NCI-H1694 treated with DMSO at 0.1 percent for 48 hours (cell line): ENCODE data around the gene ARHGEF3.

Experiments used
- DNase-seq: peaks from one replicate; lab custom pipeline; 2025; lab: John Stamatoyannopoulos, UW

ARHGEF3 gene

DNA sequence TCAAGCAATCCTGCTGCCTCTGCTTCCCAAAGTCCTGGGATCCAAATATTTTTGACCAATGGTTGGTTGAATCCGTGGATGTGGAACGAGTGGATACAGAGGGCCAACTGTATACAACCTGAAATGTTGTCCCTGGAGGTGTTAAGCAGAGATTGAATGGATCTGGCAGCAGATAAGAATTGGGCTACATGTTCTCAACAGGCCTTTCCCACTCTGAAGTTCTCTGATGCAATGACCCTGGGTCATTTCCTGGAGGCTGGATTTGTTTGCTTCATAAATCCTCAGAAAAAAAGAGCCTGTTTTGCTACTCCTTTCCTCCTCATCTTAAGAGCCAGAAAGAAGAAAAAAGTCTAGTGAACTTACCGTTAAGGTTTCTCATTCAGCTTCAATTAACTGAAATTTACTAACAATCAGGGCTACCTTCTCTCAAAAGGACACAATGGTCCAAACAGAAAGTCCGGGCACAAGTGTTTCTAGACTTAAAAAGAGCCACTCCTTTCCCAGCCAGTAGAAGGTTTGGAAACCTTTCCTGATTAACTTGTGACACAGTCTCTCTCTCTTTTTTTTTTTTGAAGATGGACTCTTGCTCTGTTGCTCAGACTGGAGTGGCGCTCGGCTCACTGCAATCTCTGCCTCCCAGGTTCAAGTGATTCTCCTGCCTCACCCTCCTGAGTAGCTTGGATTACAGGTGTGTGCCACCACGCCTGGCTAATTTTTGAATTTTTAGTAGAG, 6.5 kb downstream of the ARHGEF3 start:
- DNase-seq: no peak

DNA sequence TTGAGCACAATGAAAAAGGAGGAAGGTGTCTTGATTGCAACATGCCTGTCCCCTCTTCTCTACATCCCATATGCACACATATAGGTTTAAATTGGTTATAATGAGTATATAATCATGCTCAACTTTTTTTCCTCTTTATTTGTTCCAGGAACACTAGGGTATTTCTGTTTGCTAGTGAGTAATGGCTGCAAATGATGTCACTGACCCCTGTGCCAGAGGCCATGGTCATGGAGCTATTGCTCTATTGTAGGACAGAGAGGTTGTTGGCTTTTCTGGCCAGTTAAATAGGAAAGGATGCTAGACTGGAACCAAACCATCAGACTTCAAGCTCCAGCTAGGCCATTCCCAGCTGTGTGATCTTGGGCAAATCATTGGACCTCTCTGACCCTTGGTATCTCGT, 9.6 kb downstream of the ARHGEF3 start:
- DNase-seq: no peak

DNA sequence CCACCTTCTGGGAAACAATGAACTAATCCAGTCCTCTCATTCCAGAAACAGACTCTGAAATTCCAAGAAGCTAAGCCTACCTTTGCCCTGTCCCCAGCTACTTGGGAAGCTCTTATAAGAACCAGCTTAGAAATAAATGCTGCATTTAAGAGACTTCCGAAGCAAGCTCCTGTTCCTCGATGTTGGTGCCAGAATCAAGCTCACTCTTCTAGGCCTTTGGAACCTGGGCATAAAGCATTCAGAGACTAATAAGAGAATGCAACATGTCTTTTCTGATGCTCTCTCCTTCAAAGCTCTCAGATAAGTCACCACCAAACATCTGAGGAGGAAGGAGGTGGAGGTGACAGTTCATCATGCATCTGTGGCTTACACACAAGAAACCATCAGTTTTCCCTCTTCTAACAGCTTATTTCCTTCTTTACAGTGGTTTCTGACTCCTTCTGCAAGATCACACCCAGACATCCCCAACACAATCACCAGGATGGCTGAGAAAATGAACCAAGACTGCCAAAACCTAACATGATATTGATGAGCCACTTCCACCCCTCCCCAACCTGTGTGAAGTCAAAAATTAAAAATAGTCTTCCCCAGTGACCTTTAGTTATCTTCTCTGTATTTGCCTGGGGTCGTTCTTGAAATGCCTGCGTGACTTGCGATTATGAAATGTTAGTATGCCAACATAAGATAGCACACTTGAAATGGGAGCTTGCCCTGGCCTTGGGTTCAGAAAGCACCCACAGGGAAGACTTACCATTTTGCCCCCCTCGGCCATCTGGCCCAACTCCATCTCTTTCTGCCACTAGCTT, 11.5 kb downstream of the ARHGEF3 start:
- DNase-seq: no peak

DNA sequence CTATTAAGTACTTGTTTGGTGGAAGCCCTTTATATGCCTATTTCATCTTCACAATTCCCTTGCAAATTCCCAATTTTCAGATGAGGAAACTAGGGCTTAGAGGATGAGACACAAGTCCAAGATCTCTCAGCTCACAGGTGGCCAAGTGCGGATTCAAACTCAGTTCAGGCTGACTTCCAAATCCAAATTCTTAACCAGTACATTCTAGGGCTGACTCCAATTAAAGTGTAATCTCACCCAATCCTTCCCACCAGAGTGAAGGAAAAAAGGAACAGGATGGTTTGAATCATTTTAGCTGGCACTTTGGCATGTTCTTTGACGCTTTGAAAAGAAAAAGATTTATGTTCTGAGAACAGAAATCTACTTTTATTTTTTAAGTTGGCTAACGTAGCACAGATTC, 12.7 kb downstream of the ARHGEF3 start:
- no peak for DNase-seq

DNA sequence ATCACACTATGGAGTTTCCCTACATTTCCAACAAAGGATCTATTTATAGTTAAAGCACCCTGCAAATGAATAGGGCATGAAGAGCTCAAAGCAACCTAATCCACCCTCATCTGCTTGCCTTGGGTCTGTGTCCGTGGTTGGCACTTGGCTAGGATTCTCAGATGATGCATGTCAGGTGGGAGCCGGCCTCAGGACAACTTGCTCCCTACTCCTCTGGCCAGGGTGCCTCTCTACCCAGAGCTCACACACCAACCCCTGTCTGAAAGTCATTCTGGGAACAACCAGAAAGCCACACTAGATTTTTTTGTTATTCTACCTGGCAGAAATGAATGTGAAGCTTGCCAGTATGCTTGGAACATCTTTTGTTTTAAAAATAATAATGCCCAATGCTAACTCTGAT, 13.2 kb downstream of the ARHGEF3 start:
- DNase-seq: no peak

DNA sequence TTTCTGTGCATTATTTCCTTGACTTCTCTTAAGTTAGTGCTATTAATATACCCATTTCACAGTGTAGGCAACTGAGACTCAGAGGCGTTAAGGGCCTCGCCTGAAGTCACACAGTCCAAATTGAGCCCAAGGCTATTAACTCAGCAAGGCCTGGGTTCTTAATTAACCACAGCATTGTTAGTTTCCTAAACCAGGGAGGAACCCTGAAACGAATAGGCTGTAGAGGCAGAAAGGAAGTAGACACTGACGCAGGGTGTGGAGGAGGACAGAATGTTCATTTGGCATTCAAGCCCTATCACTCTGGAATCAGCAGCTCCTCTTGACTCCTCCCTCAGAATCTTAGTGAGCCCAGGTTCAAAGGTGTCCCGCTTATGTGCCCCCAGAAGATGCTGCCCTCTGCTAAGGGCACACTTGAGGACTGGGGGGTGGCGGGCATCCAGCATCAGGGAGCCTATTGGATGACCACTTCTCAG, 13.9 kb downstream of the ARHGEF3 start:
- DNase-seq: no peak

DNA sequence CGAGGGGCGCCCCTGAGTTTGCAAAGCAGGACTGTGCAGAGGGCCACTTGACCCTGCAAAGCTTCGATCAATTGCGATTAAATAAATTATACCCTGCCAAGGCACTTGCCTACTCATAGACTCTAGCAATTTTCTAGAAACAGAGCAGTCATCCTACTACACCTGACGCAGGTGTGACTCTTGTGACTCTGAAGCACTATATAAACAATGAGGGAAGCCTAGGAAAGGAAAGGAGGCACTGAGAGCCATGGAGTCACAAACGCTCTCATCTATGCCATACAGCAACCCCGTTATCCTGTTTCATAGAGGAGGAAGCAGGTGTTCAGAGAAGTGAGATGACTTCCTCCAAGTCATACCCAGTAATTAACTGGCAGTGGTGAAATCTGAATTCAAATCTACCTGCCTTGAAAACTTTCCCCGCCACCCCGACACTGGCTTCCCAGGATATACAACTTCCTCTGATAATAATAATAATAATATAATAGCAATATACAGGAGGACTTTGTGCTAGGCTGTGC, 14.4 kb downstream of the ARHGEF3 start:
- DNase-seq: no peak

DNA sequence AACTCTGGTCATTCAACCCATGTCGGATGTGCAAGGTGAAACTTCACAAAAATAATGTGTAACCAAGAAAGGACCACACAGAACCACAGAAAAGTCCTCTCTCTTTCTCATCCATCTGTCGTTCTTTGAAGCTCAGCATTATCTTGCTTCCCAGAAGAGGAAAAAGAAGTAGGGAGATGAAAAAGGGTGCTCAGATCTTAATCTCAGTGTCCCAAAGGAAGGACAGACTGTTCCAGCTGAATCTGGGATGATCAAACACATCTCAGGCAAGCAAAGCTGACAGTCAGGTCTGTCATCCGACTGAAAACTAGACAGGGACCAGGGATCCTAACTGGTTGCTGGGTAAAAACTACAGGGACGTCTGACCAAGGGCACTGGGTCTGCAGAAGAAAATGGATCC, 16.2 kb downstream of the ARHGEF3 start:
- DNase-seq: no peak

DNA sequence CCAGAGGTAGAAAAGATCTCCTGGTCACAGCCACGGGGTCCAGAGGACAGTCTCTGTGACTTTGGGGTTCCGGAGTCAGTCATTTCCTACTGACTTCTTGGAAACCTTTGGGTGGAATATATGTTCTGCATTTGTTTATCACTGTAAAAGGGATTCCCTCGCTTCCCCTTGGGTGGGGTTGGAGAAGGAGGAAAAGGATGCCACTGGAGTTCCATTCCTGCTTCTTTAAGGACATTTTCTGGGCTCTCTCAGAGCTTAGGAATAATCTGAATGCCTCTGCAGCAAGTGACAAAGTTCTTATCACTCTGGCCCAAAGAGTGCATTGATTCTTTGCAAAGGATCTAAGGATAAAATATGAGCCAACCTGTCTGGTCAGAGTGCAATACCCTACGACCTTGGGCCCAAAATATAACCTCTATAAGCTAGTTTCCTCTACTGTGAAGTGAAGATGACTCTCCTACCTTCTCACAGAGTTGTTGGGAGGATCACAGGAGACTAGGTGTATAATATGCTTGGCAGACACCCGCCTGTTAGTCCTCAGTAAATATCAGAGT, 17.2 kb downstream of the ARHGEF3 start:
- DNase-seq: no peak

DNA sequence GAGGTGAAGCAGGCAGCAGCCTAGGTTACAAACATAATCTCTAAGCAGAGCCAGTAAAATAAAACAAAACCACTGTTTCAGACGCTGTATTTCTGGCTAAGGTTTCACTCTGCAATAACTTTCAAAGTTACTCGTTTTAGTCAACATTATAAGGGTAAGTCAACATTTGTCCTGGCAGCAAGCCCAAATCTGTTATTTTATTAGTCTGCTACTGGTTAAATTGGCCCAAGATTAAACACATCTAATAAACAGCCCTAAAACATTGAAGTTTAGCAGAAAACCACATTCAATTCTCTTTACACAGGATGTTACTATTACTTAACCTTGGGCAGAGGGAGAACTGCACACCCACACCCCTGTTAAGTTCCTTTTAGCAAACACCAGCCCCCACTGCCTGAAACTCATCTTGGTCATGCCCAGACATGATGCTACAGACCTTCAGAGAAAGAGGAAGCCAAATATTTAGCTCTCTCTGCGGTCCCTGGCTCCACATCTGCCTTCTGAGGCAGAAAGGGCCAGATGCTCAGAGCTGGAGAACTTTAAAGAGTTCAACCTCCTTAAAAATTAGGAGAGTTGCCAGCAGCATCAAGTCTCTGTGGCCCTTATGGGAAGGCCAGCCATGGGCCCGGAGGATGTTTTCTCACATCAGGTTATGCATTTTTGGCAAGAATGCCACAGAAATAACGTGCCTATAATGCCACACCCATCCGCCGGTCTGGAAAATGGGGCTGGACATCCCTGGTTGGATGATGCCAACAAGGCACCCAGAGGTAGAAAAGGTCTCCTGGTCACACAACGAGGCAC, 17.9 kb downstream of the ARHGEF3 start:
- DNase-seq: peak; percentile 25

DNA sequence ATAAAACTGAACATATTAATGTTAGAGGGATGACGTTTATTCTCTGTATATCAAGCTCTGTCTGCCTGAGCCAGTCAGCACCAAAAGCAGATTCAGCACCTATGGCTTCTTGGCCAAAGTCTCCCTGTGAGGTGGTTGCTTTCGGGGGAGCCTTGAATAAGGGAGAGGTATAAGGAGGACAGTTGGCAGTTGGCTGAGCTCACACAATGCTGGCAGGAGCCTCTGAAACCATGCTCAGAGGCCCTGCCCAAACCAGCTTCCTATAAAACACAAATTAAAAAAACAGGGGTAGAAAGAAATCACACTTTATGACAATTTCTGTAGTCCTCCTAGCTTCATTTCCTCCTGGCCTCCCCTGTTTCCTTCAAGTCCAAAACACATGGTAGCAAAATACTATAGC, 18.8 kb downstream of the ARHGEF3 start:
- no peak for DNase-seq

DNA sequence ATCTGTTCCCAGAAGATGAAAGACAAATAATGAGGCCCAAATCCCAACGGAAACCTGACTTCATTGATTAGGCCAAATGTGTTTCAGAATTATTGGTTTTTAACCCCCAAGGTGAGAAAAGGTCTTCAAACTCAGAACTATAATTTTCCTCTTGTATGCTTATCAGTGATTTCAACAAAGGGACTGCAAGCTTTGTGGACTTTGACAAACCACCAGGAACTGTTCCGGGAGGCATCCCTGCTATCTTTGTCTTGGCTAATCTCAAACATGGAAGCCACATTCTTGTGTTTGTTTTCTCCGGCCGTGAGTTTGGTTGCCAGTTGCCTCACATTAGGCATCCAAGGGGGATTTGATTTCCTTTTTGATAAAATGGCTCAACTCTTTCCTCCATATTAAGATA, 19.5 kb downstream of the ARHGEF3 start:
- DNase-seq: no peak

DNA sequence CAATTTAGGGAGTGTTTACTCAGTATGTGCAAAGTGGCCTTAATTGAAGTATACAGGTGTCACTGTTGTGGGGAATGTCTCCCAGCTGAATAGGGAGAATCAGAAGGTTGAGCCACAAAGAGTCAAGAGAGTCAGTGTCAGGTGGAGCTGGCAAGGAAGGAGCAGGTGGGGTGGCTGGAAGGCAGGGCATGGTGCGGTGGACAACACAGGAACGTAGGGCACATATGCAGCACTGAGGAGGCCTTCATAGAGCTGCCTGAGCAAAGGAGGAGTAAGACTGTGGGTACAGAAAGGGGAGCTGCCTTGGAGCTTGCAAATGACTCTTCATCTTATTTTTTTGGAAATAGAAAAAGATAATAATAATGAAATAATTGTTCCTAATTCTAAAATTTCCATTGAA, 20.0 kb downstream of the ARHGEF3 start:
- DNase-seq: no peak

DNA sequence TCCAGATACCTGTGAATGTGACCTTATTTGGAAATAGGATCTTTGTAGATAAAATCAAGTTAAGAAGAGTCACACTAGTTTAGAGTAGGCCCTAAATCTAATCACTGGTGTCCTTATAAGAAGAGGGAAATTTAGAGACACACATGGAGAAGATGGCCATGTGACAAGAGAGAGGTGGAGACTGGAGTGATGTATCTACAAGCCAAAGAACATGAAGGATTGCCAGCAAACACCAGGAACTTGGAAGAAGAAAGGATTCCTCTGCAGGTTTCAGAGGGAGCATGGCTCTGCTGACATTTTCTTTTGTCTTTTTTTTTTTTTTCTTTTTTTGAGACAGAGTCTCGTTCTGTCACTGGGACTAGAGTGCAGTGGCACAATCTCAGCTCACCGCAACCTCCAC, 20.8 kb downstream of the ARHGEF3 start:
- DNase-seq: no peak

DNA sequence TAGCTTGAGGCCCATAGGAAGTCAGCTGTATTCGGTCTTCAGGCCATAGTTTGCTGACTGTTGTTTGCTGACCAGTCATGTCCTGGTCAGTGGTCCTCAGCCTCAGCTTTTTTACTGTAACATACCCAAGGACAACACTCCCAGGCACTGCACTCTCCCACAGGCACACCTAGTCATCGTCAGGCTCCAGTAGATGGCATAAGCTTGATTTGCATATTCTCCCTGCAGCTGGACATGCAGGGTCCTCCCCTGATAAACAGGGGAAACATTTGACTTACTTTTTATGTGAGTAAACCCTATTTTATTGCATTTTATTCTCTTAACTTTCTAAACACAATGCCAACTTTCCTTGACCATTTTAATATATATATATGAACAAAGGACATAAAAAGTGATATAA, 22.9 kb downstream of the ARHGEF3 start:
- no peak for DNase-seq

DNA sequence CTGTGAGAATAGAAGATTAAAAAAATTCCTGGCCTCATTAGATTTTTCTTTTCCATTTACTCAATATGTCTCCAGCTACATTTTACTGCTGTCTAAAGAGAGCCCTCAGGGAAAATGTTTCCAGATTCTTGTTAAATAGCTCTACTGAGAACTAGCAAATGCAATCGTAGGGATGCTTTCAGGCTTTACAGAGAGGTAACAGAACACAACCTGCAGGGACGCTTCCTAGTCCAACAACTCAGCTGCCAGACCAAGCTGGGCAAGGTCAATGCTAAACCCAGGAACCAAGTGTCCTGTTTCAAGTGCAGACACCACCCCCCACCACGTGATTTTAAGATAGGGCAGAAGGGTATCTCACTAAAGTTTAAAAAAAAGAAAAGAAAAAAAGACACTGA, 25.2 kb downstream of the ARHGEF3 start:
- no peak for DNase-seq

DNA sequence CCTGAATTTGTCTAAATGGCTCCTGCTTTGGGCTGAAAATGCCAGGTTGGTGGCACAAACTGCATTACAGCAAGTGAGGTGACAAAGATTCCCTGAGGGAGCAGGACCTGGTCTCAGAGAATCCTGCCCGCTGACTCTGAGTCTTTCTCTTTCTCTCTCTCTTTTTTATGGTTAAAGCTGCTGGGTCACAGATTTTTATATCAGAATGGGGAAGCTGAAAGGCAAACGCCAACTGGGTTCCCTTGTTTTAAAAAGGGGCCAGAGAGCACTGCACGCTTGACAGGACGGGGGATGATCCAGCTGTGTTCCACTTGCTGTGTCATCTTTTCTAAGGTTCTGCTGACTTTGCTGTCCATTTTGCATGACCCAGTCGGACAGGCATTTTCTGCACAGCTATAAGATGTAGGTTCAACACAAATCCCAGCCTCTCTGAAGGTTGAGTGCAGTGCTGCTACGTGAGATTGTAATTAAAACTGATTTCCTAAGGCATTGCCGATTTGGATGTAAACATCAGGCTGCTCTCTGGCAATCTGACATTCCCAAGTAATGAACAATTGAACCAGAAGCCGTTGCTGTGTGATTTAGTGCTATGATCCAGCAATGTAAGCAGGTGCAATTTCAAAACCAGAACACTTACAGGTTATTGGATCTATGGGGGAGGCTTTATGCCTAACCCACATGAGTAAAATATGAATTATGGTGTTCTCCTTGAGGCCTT, 25.8 kb downstream of the ARHGEF3 start:
- DNase-seq: no peak

DNA sequence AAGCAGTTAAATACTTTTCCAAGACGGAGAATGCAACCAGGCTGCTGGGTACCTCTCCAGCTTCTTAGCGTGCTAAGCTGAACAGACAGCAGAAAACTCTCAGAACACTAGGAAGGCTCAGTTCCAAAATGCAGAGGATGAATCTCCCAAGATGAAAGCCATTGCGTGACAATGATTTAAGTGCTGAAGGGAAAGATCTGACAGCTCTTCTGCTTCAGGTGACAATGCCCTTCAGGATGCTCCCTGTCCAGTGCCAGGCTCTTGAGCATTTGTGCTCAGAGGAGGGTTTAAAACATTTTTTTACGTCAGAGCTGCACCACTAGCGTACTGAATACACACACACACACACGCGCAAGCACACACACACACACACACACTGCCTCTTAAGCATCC, 26.3 kb downstream of the ARHGEF3 start:
- DNase-seq: no peak

DNA sequence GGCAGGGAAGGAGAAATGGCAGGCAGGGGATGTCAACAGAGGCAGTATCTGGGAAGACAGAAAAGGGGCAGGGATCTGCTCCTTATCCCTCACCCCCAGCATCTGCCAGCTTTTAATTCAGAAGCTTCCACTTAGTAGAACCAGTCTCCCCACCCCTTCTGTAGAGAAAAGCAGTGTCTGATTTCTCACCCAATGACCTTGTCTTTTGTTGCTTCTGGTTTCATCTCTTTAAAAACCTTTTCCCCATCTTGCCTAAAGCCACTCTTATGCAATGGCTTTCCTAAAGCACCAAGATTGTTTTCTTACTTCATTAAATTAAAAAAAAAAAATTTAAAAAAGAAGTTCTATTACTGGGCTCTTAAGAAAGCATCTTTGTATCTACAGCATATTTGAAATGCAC, 27.8 kb downstream of the ARHGEF3 start:
- DNase-seq: no peak

DNA sequence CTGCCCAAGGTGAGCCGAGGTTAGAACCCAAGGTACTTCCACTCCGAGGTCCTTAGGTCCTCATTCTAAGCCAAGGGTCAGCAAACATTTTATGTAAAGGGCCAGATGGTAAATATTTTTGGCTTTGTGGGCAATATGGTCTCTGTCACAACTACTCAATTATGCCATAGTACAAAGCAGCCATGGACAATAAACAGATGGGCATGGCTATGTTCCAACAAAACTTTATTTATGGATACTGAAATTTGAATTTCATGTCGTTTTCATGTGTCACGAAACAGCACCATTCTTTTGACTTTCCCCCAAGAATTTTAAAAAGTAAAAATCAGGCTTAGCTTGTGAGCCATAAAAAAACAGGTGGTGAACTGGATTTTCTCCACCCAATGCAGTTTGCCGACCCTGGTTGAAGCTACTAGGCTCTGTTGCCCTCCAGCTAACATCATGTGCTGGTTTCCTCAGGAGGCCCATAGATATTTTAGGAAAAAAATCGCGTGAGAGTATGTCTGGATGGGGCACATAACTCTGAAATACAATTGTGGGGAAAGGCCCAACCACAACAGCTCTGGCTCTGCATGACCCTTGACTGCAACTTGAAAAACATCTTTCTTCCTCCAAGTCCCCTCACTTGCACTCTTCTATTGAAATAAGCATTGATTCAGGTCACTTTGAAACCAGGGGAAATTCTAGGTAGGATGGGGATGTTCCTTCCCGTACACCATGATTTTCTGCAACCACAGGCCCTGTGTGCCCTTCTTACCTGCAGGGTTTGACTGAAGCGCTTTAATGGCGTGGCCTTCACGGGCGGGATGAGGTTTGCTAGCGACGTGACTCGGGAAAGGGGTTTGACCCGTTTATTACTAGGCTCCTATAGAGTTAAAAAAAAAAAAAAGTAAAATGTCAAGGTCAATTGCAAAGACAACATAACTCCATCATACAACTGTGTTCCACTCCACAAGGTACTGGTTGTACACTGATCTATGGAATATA, 28.5 kb downstream of the ARHGEF3 start:
- no peak for DNase-seq
